Dermis blood vessel endothelial cell (primary cell): ENCODE measurements around the gene TAS2R3. TPM values are rescaled to one million over a fixed set of nuclear protein-coding genes. Genes with fewer than 3 reads are reported as not detected.
"Not testable (repeated sequence)": the region's sequence is repeated elsewhere in the genome, so short reads cannot be mapped to it uniquely, and the experiment has no call there.

Experiments used
- DNase-seq: peaks from one replicate; pipeline ENCODE4 v3.0.0; 2010
- total RNA-seq: library from RNA; depleted of rRNA; stranded (reverse); fragments of >200 nt; gene quantifications from 2 replicates; pipeline ENCODE4 v1.2.3, GENCODE V29; 2014

The TAS2R3 gene, protein sequence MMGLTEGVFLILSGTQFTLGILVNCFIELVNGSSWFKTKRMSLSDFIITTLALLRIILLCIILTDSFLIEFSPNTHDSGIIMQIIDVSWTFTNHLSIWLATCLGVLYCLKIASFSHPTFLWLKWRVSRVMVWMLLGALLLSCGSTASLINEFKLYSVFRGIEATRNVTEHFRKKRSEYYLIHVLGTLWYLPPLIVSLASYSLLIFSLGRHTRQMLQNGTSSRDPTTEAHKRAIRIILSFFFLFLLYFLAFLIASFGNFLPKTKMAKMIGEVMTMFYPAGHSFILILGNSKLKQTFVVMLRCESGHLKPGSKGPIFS
- total RNA-seq: 0.74 and 2.0 TPM in 2 replicates

DNA sequence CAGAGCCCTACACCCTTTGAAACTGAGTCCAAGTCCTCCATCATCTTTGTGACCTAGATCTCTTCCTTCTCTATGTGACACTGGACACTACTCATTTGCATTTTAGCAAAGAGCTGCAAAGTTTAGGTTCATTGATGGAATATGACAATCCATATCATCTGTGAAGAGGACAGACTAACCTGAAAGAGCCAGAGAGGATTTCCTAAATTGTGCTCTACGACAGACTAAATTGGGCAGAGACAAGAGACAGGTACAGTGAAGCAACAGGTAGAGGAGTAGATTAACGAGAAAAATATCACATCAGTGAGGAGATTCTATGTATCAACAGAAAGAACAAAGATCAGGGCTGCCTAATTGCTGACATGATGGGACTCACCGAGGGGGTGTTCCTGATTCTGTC lies at the start of gene TAS2R3:
Gene TAS2R3 (plus strand): TSS at position 301 of the 400 bp plus-strand sequence. CDS start 62 bp downstream, at position 363.
- DNase-seq: no peak

DNA sequence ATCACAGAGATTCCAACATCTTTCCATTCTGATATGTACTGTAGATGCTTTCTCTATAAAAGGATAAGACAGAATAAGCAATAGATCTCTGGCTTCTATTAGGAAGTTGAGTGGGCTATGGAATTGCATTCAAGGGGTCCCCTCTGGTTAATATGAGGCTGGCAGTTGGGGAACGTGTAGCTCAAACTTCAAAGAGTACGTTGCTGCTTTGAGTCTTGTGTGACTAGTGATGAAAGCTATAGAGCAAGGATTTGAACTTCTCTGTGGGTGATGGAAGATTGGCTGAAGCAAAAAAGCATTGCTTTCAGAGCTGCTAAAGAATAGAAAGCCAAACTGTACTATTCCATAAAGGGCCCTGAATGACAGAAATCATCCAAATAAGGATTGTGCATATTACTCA lies 49.3 kb upstream of the TAS2R3 start:
- no peak for DNase-seq

DNA sequence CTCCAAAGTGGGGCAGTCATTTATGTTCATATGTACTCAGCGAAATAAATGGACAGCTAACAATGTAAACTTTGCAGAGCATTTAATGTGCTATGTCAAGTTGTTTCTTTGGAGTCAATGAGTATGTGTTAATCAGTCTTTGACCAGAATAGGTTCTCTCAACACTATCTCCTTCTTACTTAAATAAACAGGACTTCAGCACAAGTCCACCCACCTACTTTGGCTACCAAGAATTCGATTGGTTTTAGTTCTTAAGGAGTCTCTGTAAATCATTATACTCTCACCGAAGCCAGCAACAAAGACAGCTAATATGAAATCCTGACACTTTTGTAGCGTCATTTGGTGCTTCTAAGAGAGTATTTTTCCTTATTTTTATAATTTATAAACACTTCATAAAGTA lies 48.9 kb upstream of the TAS2R3 start:
- no peak for DNase-seq

DNA sequence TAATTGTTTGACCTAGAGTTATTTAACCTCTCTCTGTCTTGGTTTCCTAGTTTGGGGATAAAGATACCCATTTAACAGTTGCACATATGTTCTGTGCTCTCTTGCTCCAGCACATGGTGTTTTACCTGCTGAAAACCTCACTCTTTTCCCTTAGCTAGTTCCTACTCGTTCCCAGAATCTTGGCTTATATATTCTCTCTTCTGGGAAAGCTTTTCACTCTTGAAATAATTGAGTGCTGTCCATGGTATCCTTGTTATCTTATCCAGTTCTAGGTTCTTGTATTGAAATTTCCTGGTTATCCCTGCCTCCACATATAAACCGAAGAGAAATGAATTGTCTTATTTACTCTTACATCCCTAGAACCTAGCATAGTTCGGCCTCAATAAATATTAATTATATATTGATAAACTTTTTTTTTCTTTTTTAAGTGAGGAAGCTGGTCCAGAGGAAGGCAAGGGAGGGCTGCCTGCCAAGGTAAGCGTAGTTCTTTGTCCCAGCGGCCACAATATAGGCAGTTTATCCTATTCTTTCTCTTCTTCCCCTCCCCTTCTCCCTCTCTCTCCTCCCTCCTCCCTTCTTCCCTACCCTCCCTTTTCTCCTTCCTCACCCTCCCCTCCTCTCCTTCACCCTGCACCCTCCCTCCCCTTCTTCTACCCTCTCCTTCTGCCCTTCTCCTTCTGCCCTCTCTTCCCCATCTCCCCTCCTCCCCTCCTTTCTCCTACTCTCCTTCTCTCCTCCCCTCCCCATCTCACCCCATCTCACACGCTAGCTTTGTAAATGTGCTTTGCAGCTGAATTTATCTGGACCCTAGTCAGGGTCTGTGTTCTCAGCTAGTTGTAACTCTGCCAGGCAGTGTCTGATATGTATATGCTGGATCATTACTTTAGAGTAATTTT lies 47.9 kb upstream of the TAS2R3 start:
- DNase-seq: no peak

DNA sequence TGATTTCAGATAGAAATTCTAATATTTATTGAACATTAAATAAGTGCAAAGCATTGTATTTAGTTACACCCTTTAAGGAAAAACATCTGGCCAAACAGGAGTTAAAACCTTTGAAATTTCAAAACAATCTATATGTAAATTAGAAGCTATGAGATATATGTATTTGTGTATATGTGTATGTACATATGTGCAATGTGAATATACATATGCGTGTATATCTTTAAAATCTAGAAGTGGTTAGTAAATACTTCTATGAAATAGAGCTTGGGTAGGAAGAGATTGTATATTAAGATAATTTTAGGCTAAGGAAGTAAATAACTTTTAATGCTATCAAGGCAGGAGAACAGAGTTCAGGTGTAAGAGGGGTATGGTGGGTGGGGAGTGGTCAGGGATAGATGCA lies 46.4 kb upstream of the TAS2R3 start:
- DNase-seq: no peak

DNA sequence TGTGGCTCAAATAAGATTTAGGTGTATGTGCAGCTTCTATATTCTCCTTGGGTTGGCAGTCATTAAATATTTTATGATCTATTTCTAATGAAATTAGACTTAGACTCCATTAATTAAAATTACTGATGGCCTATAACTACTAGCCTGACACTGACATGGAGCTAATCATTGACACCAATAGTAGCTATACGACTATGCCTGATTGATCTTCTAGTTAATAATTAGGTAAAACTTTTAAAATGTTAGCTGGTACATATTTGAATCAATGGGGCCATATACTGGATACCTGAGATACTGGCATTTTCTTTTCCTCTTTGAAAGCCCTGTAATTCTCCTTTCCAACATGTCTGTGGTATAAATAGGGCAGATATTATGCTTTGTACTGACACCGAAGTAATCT lies 41.4 kb upstream of the TAS2R3 start:
- no peak for DNase-seq

DNA sequence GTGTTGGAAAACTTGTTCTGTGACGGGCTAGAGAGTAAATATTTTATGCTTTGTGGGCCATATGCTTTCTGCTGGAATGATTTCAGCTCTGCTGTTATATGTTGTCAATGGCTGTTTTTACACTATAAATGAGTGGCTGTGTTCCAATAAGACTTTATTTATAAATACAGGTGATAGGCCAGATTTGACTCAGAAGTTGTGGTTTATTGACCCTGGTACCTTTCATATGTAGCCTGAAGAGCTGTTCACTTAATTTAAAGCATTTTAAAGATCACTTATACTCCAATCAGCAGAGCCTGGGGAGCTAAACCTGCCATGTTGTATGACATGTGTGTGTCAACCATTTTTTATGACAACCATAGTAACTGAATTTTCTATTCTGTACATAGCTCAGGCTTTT lies 34.9 kb upstream of the TAS2R3 start:
- DNase-seq: no peak

DNA sequence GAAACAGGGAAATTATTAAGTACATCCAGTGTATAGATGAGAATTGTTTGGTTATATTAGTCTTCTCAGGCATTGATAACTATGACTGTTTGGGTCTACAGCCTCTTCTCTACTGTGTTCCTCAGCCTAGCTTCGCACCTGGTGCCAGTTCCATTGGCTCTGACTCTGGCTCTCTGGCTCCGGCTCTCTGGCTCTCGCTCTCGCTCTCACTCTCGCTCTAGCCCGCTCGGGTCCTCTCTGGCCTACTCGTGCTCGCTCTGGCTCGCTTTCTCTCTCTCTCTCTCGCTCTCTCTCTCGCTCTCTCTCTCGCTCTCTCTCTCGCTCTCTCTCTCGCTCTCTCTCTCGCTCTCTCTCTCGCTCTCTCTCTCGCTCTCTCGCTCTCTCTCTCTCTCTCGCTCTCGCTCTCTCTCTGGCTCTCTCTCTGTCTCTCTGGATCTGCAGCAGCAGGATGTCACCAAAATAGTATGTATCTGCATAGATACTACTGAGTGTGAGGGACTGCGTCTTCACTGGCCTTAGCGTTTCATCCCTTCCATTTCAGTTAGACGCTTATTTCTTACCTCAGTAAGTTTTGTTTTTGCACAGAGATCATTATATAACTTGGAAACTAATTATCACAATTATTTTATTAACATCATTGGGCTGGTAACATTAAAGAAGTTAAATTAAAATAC lies 32.3 kb upstream of the TAS2R3 start:
- DNase-seq: no peak

DNA sequence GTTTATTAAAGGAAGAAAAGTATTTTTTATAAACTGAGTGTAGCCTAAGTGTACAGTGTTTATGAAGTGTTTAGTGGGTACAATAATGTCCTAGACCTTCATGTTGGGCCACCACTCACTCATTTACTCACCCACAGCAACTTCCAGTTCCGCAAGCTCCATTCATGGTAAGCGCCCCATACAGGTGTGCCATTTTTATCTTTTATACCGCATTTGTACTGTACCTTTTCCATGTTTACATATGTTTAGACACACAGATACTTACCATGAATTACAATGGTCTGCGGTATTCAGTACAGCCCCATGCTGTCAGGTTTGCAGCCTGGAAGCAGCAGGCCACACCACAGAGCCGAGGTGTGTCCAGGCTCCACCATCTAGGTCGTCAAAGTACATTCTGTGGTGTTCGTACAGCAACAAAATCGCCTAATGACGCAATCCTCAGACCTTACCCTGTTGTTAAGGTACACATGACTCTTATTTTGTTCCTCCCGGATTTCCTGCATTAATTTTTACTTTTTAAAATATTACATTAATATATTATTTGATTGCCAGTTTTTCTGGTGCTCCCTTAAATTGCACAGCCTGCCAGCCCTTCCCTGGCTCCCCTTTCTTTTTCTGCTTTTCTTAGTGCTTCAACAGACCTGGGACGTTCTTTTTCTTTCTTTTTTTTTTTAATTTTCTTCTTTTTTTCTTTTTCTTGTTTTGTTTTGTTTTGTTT lies 26.6 kb upstream of the TAS2R3 start:
- peak; percentile 30 for DNase-seq

DNA sequence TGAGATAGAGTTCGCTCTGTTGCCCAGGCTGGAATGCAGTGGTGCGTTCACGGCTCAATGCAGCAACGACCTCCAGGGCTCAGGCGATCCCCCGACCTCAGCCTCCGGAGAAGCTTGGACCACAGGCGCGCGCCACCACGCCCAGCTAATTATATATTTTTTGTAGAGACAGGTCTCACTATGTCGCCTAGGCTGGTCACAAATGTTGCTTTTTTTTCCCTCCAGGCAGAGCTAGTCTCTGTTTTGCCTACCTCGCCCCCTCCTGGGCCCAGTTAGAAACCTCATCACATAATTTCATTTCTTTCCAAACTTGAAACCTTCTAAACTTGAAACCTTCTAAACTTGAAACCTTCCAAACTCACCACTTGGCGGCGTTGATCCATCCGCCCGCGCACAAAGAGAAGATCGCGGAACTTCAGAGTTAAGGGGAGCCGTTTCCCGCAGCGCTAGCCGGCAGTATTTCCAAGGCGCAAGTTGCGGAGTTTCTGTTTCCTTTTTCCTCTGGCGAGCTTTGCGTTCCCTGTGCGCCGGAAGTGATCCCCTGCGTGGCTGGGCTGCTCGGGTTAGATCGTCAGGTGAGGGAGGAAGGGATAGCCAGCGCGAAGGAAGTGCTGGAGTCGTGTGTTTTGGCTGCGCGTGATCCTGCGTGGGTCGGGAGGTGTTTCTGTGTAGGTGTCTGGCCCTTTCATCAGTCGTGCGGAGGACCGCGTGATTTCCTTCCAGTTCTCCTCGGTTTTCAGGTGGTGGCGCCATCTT lies 25.9 kb upstream of the TAS2R3 start, which contains the start of gene SSBP1:
Gene SSBP1 (plus strand): TSS at position 523 of the 756 bp plus-strand sequence. CDS start 809 bp downstream, outside the sequence.
- DNase-seq: peak; percentile 99

DNA sequence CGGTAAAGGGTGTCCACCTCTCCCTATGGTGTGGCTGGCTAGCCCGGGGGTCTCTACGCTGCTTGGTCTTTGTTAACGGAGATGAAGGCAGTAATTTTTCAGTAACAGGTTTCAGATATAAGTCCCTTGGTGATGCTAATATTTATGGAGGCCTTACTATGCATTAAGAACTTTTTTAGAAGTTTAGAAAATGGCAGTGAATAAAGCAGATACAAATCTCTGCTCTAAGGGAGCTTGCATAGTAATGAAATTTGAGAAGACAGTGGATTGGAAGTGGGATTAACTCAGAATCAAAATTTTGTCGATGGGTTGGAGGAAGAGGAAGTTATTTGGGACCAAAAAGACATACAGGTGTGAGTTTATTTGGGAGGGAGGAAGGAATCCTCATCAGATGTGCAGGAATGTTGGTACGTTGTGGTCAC lies 25.3 kb upstream of the TAS2R3 start:
- DNase-seq: no peak

DNA sequence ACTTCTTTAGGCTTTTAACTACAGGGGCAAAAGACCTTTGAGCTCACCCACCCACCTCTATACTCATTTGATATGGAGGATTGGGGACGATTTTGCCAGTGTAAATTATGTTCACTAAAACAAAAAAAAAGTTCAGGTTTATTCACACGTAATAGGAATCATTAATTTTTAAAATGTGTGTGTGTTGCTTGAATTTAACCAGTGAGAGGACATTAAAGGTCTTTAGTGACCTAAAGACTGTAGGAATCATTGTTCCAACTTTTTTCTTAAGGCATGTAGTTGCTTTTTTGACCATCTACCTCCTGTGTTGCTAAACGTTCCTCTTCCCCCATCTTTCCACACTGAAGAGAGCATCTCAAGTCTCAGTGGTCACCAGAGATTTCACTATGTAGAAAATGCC lies 24.6 kb upstream of the TAS2R3 start:
- DNase-seq: no peak

DNA sequence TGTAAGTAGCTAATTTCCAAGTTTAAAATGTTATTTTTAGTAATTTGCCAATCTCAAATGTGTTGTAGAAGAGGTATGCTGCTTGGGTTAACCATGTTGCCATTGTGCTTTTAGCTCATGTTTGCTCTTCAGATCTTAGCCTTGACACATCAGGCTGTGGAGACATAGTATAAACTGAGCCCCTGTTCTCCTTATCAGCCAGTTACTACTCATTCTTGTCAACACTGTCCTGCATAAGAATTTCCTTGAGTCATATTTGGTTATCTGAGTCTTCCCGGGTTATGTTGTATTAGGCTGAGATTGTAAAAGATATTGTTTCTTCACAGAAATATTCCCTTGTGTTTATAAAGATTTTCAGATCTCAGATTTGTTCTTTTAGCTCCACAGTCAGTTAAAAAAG lies 21.7 kb upstream of the TAS2R3 start:
- DNase-seq: no peak

DNA sequence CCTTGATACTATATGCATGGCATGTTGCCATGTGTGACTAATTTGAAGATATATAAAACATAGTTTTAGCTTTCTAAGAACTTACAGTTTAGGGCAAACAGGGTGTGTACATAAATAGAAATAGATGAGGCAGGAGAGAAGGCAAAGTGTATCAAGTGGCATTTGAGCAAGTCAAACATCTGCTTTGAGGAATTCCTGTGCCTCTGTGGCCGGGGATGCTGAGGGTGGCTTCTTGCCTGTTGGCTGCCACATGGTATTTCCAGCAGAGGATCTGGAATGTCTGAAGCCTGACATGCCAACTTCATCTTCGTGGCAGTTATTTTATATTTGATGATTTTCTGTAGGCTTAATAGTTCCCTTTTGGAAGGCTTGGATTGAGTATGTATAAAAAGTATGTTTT lies 19.8 kb upstream of the TAS2R3 start:
- no peak for DNase-seq

DNA sequence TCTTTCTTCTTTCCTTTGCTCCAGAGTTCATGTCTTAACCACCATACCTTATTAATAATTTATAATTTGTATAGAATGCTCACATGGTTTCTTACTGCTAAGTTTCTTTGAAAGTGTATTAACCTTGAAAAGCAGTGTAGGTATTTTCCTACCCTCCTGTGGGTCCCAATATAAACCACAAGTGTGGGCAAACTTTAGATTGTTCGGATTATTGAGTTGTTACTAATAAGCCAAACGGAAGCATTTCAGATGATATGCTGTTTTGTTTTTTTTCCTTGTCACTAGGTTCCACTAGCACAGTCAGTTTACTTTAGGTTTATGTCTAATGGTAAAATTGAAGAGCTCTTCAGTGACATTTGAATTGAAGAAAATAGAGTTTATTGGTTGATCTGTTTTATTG lies 15.5 kb upstream of the TAS2R3 start:
- DNase-seq: no peak

DNA sequence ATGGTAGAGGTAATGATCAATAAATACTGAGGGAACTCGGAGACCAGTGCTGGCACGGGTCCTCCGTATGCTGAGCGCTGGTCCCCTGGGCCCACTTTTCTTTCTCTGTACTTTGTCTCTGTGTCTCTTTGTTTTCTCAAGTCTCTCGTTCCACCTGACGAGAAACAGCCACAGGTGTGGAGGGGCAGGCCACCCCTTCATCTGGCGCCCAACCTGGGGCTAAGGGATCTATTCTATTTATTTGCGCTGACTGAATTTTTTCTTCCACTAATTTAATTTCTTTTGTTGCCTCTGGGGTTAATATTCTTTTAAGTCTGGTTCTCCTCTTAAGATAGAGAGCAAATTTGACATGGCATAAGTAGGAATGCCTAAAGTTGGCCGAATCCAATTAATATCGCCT lies 12.0 kb upstream of the TAS2R3 start:
- peak; percentile 20 for DNase-seq

DNA sequence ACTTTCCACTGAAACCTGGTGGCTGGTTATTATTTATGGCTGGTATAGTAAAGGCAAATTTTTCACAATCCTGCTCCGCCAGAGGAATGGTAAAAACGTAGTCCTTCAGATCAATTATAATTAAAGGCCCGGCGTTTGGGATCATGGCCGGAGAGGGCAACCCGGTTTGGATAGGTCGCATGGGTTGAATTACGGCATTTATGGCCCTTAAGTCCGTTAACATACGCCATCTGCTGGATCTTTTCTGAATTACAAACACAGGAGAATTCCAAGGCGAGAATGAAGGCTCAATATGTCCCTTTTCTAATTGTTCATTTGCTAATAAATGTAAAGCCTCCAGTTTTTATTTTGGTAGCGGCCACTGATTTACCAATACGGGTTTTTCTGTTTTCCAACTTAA lies 11.3 kb upstream of the TAS2R3 start:
- peak; percentile 4 for DNase-seq

DNA sequence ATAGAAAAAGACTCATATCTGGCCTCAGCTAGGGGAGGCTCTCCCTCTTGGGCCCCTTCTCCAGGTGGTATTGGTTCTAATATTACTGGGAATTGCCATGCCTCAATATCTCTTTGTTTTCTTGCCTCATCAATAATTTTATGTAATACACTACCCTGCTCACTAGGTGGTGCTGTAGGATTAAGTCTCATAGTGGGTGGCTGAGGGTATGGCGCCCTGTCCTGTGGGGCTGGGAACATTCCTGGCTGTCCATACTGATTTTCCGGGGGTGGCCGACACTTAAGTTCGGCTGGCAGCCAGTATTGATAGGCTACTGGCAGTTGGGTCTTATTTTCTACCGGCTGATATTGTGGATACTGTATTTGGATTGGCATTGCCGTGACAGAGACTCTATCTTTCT lies 9.0 kb upstream of the TAS2R3 start:
- peak; percentile 58 for DNase-seq

DNA sequence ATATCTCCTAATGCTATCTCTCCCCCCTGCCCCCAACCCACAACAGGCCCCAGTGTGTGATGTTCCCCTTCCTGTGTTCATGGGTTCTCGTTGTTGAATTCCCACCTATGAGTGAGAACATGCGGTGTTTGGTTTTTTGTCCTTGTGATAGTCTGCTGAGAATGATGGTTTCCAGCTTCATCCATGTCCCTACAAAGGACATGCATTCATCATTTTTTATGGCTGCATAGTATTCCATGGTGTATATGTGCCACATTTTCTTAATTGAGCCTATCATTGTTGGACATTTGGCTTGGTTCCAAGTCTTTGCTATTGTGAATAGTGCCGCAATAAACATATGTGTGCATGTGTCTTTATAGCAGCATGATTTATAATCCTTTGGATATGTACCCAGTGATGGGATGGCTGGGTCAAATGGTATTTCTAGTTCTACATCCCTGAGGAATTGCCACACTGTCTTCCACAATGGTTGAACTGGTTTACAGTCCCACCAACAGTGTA lies 6.2 kb downstream of the TAS2R3 start:
- not testable (repeated sequence) for DNase-seq

DNA sequence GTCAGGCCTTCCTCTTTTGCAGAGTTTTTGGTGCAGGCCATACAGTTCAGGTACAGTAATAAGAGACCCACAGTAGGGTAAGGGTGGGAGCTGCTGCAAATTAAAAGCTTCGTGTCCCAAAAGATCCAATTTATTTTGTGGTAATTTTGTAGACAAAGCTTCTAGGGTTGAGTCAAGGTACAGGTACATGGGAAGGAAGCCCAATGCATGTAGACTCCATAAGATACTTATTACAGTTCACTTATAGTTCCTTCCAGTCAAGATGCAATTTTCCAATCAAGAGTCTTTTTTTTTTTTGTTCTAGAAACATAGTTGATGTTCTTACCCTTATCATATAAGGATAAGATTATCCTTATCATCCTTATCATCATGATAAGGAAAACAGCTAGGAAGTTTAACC lies 12.5 kb downstream of the TAS2R3 start, which contains the start of gene TAS2R4:
Gene TAS2R4 (plus strand): TSS at position 301 of the 400 bp plus-strand sequence. CDS start 1,815 bp downstream, outside the sequence.
- DNase-seq: no peak
